HG02885 (cell line): ENCODE results near the gene CEBPA.
A peak's percentile ranks its signal among the peaks of the same experiment; 100 is the strongest.

Source experiments
- ATAC-seq: cut with Tn5 transposase; IDR thresholded peaks from one replicate; pipeline ENCODE4 v1.9.1; 2021; ENCODE audit warnings: mild to moderate bottlenecking; ENCODE audit not compliant: unreplicated experiment, poor library complexity

The CEBPA gene

DNA sequence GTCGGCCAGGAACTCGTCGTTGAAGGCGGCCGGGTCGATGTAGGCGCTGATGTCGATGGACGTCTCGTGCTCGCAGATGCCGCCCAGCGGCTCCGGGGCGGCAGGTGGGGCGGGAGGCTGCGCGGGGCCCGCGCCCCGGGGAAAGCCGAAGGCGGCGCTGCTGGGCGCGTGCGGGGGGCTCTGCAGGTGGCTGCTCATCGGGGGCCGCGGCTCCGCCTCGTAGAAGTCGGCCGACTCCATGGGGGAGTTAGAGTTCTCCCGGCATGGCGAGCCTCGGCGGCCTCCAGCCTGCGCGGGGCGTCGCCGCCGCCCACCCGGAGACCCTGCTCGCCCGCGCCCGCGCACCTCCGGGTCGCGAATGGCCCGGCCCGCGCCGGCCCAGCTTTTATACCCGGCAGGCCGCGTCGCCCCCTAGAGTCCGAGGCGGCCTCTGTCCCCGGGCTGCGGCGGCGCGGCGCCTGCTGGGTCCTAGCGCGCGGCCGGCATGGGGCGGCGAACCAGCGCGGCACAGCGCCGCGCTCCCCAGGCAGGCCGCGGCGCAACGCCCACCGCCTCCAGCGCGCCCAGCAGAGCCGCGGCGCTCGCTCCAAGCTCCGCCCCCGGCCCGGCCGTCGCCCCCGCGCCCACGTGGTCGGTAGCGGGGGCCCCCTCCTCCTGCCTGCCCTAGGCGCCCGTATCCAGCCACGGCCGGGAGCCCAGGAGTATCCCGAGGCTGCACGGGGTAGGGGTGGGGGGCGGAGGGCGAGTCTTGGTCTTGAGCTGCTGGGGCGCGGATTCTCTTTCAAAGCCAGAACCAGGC lies at the start of gene CEBPA:
Gene CEBPA (minus strand): TSS at position 360 of the 799 bp plus-strand sequence. CDS start 120 bp downstream, at position 240.
- peak; percentile 90 for ATAC-seq

DNA sequence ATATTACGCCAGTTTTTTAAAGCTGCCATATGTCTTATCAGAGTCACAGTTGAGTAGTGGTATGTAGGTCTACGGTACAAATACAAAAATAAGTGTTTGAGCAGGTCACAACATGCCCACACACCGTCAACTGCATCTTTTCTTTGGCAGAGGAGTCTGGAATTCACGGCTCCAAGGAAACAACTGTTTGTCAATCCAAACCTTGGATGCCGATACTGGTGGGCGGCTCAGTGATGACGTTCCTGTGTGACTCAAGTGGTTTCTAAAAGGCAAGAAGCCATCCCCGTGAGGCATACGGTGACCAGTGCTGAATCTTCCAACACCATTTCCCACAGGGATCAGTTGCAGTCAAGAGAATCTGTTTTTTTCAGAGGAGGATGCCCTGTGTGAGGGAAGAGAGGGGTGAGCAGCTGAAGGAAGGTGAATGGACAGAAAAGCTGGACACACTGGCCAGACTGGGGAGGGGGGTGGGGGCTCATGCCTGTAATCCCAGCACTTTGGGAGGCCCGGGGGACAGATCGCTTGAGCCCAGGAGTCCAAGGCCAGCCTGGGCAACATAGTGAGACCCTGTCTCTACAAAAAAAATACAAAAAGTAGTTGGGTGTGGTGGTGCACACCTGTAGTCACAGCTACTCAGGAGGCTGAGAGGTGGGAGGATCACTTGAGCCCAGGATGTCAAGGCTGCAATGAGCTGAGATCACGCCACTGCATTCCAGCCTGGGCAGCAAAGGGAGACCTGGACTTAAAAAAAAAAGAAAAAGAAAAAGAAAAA lies 48.4 kb upstream of the CEBPA start:
- no peak for ATAC-seq

DNA sequence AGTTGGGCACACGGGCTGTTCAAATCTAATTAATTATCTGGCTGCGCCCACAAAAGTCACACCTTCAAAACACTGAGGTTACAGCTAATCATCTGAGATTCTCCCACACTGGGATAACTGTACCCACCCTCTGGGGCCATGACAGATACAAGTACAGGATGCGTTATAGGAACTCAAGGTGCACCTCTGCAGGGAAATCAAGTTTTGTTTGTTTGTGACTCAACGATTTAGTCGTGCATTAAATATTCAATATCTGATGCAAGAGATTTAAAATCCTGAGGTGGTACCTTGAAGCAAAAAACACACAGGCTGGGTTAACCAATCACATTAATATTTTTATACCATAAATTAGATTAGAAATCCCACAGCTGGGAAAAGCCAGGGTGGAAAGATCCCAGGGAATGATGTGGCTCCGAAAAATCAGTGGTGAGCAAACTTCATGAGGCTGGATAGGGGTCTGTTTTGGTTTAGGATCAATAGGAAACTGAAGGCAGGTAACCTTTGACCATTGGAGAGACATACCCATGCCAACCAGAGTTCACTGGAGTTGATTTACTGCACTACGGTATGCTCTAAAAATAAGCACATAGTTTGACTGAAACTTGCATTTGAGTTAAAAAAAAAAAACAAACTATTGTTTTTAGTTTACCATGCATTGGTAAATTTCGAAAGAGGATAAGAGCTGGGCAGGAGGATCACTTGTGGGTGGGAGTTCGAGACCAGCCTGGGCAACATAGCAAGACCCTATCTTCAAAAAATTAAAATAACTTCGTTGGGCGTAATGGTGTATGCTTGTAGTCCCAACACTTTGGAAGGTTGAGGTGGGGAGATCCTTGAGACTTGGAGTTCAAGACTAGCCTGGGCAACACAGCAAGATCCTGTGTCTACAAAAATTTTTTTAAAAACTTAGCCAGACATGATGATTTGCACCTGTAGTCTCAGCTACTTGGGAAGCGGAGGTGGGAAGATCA lies 47.3 kb upstream of the CEBPA start:
- no peak for ATAC-seq

DNA sequence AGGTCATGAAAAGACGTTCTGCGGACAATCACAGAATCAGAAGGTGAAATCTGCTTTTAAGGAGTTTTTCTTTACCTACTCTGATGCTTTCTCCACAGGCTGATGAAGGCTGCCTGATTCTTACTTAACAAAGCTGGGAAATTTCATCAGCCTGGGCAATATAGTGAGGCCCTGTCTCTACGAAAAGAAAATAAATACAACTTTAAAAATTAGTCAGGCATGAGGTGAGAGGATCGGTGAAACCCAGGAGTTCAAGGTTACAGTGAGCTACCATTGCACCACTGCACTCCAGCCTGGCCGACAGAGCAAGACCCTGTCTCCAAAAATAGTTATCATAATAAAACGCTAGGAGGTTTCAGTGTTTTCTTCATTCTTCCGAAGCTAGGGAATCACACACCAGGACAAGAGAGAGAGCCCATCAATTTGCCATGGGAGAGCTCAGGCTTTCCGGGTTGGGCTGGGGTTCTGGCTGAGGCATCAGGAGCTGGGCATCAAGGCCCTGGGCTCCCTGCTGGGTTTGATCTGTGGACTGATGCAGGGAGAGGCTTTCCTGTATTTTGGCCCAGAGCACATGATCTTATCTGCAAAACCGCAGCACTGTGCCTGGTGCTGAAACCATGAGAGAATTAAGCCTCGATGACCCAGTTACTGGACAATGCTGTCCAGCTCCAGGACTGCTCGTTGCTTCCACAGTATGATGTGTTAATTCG lies 46.1 kb upstream of the CEBPA start:
- ATAC-seq: no peak

DNA sequence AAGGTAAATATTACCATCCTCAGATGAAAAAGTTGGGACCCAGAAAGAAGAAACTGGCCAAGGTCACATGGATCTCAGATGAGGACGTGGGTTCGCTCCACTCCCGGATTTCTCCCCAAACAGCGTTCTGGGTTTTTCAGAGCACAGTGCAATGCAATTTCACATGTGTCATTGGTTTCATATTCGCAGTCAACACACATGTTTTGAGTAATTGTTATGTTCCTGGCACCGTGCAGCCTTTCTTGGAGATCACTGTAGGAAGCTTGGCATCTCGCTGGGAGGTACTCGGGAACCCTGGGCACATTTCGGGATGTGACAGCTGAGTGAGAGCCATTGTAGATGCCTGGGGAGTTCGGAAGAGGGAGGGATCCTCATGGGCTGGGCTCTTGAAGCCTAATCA lies 45.0 kb upstream of the CEBPA start:
- no peak for ATAC-seq

DNA sequence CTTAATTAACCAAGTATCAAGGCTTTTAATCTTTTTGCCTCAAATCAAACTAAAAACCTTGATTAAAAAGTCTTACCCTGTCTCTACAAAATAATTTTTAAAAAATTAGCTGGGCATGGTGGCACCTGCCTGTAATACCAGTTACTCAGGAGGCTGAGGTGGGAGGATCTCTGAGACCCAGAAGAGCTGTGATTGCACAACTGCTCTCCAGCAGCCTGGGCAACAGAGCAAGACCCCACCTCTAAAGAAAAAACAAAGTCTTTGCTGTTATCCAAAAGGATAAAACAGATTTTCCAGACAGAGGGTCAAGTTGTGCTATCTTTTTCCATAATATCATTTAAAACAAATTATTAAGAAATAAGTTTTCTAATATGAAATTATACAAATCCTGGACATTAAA lies 44.3 kb upstream of the CEBPA start:
- no peak for ATAC-seq

DNA sequence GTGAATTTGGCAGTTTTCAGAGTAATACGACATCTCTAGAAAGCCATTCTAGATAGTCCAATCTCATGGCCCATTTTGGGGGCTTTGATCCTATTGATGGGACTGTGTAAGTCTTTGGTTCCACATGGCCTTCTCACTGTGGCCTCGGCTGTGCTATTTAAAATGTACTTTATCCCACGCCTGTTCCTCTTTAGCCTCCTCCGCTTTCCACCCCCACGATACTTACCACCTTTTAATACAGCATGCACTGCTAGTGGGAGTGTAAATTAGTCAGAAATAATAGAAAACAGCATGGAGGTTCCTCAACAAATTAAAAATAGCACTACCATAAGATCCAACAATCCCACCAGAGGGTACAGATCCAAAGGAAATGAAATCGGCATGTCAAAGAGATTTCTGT lies 42.8 kb upstream of the CEBPA start:
- ATAC-seq: no peak

DNA sequence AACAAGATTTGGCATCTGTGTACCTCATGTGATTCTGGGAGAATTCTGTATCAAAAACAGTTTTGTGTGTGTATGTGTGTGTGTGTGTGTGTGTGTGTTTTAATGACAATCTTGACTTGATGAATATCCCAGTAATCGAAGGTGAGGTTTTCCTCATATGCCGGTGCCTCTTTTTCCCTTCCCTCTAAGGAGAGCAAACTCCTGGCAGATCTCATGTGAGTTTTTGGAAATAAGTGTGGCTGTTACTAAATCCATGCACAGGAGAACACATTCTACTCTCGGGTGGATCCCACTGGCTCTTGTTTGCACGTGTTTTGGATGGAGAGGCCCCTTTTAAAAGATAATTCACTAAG lies 42.2 kb upstream of the CEBPA start:
- ATAC-seq: no peak

DNA sequence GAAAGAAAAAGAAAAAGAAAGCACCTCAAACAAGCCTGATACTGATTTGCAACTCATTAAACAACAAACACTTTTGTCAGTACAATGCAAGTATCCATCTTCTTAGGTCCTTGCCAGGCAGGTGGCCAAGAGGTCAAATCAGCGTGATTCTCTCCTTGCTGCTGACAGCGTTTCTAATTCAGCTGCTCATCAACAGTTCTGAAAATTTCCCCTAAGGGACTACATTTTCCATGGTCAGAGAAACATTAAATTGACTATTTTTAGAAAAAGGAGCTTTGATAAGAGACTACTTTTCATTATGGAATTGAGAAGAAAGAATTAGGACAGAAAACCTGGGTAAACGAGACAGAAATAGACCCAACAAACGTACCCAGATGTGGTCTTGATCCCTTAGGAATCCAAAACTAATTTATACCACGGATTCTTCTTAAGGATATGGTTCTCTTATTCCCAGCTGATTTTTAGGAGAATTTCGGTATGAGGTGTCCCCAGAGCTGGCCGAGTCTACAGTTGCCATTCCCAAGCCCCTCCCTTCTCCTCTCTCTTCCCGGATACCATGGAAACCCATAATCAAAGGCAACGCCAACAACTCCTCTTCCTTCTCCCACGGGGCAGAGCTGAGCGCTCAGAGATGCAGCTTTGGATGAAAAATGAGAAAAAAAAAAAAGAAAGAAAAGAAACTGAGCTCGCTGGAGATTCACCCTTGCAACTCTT lies 41.7 kb upstream of the CEBPA start:
- no peak for ATAC-seq

DNA sequence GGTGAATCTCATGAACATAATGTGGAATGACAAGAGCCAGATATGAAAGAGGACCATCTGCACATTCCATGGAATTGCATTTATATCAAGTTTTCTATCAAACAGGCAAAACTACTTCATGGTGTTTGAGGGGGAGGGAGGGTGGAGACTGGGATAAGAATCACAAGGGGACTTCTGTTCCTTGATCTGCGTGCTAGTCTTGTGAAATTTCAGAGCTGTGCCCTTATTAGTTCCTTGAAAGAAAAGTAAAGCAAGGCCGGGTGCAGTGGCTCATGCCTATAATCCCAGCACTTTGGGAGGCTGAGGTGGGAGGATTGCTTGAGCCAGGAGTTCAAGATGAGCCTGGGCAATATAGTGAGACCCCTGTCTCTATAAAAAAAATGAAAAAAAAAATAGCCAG lies 41.0 kb upstream of the CEBPA start:
- ATAC-seq: no peak

DNA sequence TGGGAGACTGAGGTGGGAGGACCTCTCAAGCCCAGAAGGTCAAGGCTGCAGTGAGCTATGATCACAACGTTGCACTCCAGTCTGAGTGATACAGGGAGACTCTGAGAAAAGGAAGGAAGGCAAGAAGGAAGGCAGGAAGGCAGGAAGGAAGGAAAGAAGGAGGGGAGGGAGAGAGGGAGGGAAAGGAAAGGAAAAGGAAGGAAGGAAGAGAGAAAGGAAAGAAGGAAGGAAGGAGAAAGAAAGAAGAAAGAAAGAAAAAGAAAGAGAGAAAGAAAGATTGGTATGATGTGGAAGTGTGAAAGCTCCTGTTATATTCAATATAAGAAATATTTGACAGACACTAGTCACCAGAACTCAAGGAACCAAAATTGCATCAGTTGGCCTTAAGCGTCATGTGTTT lies 38.7 kb upstream of the CEBPA start:
- no peak for ATAC-seq

DNA sequence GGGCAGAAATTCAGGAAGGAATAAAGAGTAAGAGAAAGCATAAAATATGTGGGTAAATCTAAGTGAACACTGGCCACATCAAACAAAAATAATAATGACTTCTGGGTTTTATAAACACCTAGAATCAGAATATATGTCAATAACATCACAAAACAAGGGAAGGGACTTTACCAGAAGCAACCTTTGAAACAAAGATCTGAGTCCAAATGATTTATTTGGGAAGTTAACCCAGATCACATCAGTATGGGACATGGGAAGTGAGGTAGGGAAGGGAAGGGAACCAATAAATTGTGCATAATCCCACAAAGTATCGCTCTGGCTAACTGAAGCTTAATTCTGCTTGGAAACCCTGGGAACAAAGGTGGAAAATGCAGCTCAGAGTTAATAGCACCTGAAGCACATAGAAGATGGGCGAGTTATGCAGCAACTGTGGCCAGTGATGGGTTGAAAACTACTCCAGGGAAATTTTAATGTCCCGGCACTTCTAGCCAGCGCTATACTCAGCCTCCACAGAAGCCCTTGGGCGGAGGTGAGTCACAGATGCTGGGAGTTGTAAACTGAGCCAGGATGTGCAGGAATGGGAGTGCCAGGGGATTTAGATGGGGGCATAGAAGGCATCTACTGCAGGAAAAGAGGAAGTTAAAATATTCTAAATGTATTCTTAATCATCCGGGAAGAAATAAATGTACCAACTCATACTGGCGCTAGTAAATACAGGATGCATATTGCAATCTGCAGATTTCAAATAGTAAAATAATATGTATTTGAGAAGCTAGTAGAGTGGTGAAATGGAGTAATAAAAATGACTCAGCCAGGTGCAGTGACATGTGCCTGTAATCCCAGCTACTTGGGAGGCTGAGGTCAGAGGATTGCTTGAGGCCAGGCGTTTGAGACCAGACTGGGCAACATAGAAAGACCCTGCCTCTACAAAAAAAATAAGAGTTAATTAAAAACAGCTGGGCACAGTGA lies 37.0 kb upstream of the CEBPA start:
- no peak for ATAC-seq

DNA sequence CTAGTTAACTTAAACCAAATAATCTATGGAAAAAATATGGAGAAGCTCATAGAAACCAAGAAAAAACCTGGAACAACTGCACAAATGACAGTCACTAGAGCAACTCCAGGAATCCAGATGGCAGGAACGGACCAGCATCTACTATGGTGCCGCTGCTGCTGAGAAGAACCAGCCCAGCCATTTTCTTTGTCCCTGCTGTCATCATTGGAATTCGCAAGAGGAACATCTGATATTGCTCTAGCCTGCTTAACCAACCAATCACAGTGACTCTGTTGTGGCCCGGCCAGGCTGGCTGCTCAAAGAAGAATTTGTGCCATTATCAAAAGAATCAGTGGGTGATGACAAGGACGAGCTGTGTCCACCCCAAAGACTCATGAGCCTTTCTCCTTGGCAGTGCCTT lies 33.1 kb upstream of the CEBPA start:
- no peak for ATAC-seq

DNA sequence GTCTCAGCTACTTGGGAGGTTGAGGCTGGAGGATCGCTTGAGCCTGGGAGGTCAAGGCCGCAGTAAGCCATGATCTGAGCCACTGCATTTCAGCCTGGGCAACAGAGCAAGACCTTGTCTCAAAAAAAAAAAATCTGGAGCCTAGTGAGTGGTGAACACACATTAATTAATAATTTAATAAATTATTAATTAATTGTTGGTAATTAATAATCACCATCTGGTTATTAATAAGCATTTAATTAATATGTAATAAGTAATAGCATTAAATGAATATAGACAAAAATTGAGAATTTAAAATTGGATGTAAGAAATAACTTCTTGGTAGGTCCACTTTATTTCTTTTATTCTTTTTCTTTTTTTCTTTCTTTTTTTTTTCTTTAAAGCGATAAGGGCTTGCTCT lies 31.9 kb upstream of the CEBPA start:
- no peak for ATAC-seq

DNA sequence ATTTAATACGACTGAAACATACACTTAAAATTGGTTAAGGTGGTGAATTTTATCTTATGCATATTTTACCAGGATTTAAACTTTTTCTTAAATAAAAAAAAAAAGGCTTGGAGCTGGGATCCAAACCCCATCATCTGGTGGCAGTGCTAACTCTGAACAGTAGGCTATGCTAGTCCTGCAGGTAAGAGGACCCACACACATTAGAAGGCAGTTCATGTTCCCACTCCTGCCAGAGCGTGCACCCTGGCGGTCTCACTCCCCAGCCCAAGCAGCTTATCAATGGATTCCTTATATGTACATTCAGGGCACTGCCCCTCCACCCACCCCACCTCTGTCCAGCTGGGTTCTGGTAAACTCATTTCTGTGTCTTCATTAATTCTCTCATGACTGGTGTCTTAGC lies 31.3 kb upstream of the CEBPA start:
- no peak for ATAC-seq

DNA sequence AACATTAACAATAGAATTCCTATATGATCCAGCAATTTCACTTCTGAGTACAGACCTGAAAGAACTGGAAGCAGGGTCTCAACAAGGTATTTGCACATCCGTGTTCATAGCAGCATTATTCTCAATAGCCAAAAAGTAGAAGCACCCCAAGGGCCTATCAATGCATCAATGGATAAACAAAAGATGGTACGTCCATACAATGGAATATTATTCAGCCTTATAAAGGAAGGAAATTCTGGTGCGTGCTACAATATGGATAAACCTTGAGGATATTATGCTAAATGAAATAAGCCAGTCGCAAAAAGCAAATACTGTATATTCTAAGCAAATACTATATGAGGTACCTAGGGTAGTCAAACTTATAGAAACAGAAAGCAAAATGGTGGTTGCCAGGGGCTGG lies 30.8 kb upstream of the CEBPA start:
- ATAC-seq: no peak

DNA sequence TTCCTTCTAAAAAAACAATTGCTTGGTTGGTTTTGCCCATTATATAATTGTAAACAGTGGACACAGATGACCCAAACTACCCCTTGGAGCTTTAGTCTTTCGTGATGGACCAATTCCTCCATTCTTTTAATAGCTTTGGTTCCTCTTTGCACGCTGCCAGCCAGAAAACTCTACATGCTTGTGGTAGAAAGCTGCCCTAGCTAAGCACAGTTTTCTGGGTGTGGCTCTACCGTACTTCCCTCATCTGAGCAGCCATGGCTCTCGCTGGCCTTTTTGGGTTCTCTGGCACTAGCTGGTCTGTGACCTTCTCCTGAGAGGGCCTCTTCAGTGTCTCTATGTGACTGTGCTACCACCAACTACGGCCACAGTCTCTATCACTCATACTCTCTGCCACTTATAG lies 29.9 kb upstream of the CEBPA start:
- no peak for ATAC-seq

DNA sequence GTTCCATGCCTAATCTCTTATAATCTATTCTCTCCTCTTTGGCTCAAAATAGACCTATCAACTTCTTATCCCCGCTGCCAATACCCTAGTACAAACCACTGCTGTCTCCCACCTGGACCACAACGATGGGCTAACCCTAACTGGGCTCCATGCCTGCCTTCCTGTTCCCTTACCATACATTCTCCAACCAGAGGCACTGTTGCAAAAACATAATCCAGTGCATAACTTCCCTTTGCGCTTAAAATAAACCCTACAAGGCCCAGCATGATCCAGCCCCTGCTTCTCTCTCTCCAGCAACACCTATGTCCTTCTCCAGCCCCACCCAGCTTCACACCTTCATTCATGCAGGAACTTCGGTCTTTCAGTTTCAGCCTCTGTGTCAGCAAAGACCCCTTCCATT lies 27.4 kb upstream of the CEBPA start:
- ATAC-seq: no peak
